AG09309 (cell line): ENCODE measurements around the gene IFITM10.

Experiments used
- DNase-seq: peaks from one replicate; pipeline ENCODE4 v3.0.0-alpha.2; 2010; ENCODE audit warnings: low read depth
- H3K4me3 ChIP-seq: 2 replicates; pipeline ENCODE4 v1.5.1; 2011; ENCODE audit warnings: mild to moderate bottlenecking, low read depth, low read length, moderate library complexity; ENCODE audit not compliant: control insufficient read depth
- CTCF ChIP-seq: IDR thresholded peaks from 2 replicates; pipeline ENCODE4 v1.5.1; 2011; ENCODE audit warnings: mild to moderate bottlenecking, low read depth, low read length, inconsistent platforms; ENCODE audit not compliant: insufficient read depth, control insufficient read depth; ENCODE audit errors: missing control alignments

Gene IFITM10

GRCh38 chr11:1708716-1709115 is 41.7 kb downstream of the IFITM10 start:
- no peak overlapping the region for H3K4me3 ChIP-seq
- DNase-seq, result no peak
- no peak for TF ChIP-seq CTCF

- no peak for TF ChIP-seq CTCF
- H3K4me3 ChIP-seq, result no peak overlapping the region
- no peak for DNase-seq
Measured at GRCh38 chr11:1707751-1708150, 42.6 kb downstream of the IFITM10 start.

- no peak for TF ChIP-seq CTCF
- no peak for DNase-seq
- no peak overlapping the region for H3K4me3 ChIP-seq
Measured at GRCh38 chr11:1706634-1707400, 43.6 kb downstream of the IFITM10 start.

GRCh38 chr11:1705126-1706052 is 45.0 kb downstream of the IFITM10 start:
- no peak for TF ChIP-seq CTCF
- DNase-seq, result no peak
- H3K4me3 ChIP-seq, result no peak overlapping the region

- no peak for DNase-seq
- no peak overlapping the region for H3K4me3 ChIP-seq
- TF ChIP-seq CTCF, result no peak
Measured at GRCh38 chr11:1703146-1703545, 47.2 kb downstream of the IFITM10 start.

- no peak for TF ChIP-seq CTCF
- no peak for DNase-seq
- H3K4me3 ChIP-seq, result no peak overlapping the region
Measured at GRCh38 chr11:1702506-1702905, 47.9 kb downstream of the IFITM10 start.
